NCI-H2171 treated with DMSO at 0.1 percent for 48 hours (cell line): Measurements from ENCODE around the gene SGTA.

Experiments
- DNase-seq: peaks from one replicate; lab custom pipeline; 2025; lab: John Stamatoyannopoulos, UW

The SGTA gene

GRCh38 chr19:2809387-2810140, 26.5 kb upstream of the SGTA start:
- no peak for DNase-seq

- DNase-seq, result no peak
Measured at GRCh38 chr19:2808129-2808941, 25.3 kb upstream of the SGTA start.

DNA sequence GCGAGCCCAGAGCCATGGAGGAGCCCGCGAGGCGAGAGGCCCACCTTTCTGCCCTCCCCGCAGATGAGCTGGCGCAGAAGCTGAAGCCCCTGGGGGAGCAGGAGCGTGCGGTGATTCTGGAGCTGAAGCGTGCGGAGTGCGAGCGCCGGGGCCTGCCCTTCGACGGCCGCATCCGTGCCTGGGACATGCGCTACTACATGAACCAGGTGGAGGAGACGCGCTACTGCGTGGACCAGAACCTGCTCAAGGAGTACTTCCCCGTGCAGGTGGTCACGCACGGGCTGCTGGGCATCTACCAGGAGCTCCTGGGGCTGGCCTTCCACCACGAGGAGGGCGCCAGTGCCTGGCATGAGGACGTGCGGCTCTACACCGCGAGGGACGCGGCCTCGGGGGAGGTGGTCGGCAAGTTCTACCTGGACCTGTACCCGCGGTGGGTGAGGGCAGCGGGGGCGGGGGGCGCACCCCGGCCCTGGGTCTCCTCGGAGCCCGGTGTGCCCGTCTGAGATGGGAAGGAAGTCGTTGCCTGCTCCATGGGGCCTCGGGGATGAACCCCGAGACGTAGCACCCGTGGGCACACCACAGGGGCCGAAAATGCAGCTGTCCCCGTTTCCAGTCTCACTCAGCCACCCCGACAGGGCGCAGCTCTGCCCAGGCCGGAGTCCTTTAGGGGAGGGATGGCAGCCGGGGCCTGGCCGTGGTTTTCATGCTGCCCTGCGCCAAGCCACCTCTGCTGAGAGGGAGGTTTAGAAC, 24.5 kb upstream of the SGTA start:
- no peak for DNase-seq

- no peak for DNase-seq
Measured at GRCh38 chr19:2806736-2807378, 23.8 kb upstream of the SGTA start.

DNA sequence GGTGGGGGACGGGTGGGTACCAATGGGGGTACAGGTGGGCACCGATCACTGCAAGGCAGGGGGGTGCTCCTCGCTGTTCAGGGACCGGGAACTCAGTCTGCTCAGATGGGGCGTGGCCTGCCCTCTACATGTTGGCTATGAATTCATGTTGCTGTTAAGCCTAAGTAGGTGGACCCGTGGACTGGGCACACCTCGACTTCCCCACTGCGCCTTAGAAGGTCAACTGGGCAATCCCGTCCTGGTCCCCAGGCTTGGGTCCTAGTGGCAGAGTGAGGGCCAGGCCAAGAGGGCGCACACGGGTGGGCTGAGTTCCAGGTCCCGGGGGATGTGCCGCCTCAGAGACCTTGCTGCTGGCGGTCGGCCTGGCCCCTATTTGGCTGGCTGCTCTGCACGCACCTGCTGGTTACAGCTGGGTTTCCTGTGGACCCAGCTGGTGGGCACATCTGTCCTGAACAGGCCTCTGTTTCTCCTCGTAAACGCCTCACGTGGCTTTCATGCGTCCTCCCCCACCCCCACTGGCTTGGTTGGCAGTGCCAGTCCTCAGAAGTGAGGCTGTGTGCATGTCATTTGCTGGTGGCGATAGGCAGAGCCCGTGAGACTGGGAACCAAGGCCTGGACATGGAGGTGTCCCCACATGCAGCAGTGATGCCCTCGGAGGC, 23.0 kb upstream of the SGTA start:
- DNase-seq, result no peak

- no peak for DNase-seq
Measured at GRCh38 chr19:2805261-2805900, 22.3 kb upstream of the SGTA start.

DNA sequence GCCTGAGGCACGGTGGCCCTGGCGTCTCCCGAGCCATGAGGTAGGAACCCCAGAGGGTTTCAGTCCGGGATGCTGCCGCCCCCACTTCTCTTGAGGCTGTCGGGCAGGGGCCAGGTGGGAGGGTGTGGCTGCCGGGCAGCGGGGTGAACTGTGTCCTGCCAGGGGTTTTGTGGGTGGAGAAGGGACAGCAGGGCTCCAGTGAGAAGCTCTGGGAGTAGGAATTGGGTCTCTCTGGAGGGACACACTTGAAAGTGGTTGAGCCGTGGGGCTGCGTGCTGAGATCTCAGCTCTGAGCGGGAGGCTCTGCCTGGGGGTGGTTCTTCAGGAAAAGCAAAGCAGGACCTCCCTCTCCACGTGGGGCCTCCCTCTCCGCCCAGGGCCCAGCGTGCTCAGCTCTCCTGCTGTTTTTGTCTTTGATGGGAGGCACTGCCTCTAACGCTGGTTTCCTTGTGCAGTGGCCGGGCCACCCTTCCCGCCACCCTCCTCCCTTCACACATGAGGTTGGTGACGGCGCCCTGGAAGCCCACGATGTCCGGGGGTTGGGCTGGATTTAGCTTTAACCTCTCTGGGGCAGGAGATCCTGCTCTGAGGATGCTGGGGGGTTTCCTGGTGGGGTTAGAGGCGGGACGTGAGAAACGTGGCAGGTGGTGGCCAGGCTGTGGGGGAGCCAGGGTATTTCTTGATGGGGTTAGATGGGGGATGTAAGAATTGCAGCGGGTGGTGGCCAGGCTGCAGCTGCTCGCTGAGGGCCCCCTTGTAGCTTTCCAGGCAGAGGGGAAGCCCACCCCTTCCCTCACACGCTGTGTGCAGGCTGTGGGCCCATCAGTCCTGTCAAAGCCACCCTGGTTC, 21.3 kb upstream of the SGTA start:
- no peak for DNase-seq

DNA sequence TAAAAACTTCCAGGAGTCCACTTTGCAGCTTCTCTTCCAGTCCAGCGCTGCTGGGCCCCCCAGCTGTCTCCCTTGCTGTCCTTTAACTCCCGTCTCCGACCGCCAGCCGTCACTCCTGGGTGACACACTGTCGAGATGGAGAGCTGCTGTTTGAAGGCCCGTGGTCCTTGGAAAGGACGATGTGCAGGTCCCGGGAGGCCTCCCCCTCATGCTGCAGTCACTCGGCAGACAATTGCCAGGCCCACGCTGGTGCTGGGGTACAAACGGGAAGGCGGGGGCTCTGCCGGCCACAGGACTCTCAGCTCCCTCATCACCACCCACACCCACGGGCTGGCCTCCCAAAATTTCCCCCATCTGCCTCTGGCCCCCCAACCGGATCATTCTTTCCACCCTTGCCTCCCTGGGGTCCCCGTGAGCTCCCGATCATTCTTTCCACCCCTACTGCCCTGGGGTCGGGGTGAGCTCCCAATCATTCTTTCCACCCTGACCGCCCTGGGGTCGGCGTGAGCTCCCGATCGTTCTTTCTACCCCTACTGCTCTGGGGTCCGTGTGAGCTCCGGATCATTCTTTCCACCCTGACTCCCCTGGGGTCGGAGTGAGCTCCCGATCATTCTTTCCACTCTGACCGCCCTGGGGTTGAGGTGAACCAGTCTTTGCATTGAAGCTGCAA, 20.5 kb upstream of the SGTA start:
- DNase-seq, result no peak

GRCh38 chr19:2802826-2803225, 19.8 kb upstream of the SGTA start:
- no peak for DNase-seq

GRCh38 chr19:2800506-2800905, 17.4 kb upstream of the SGTA start:
- DNase-seq, result no peak

GRCh38 chr19:2799273-2800020, 16.4 kb upstream of the SGTA start:
- DNase-seq, result no peak

GRCh38 chr19:2798733-2799132, 15.7 kb upstream of the SGTA start:
- DNase-seq, result no peak

DNA sequence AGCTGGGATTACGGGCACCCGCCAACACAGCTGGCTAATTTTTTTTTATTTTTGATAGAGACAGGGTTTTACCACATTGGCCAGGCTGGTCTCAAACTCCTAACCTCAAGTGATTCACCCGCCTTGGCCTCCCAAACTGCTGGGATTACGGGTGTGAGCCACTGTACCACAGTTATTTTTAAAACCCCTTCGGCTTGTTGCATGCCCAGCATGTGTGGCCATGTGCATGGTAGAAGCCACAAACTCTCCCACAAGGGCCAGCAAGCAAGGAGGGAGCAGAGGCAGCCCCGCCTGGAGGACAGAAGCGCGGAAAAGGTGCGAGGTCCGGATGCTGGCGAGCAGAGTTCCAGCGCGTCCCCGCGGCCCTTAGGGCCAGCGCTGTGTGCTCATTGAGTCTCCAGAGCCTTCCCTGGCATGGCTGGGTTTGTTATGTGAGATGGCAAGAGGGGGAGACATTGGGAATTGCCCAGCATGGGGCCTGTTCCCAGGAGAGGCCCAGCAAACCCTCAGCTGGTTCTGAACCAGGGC, 15.1 kb upstream of the SGTA start:
- no peak for DNase-seq

GRCh38 chr19:2797280-2797679, 14.2 kb upstream of the SGTA start:
- DNase-seq, result no peak

GRCh38 chr19:2796659-2797266, 13.7 kb upstream of the SGTA start:
- DNase-seq, result no peak

- no peak for DNase-seq
Measured at GRCh38 chr19:2795827-2796658, 13.0 kb upstream of the SGTA start.

DNA sequence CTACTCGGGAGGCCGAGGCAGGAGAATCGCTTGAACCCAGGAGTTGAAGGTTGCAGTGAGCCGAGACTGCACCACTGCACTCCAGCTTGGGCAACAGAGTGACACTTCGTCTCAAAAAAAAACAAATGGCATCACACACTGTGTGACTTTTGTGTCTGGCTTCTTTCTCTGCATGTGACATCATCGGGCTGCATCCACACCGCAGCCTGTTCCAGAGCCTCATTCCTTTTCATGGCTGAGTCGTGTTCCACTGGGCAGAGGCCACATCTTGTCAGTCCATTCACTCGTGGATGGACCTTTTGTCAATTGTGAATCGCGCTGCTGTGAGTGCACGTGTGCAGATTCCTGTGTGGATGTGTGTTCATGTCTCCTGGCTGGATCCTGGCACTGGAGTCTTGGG, 10.5 kb upstream of the SGTA start:
- no peak for DNase-seq
